Measurements from ENCODE around the gene KIAA0825. TPM values are rescaled to one million over a fixed set of nuclear protein-coding genes. Genes with fewer than 3 reads are reported as not detected.

The KIAA0825 gene
- polyA plus RNA-seq, 1 of the 3 experiments (the other 2 are of a cell fraction): 0.61 TPM

DNA sequence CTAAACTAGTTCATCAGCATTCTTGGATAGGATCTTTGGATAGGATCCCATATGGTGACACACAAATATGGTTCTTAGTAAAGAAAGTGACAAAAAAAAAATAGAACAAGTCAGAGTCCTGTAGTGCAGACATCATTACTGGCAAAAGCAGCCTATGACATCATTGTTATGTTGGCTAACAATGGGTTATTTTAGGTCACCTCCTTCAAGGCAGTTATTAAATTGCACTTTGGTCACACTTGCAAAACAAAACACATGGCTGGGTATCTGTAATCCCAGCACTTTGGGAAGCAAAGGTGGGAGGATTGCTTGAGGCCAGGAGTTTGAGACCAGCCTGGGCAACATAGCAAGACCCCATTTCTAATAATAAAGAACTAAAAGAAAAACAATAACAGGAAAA, 185.9 kb downstream of the KIAA0825 start:
- no peak for DNase-seq

DNA sequence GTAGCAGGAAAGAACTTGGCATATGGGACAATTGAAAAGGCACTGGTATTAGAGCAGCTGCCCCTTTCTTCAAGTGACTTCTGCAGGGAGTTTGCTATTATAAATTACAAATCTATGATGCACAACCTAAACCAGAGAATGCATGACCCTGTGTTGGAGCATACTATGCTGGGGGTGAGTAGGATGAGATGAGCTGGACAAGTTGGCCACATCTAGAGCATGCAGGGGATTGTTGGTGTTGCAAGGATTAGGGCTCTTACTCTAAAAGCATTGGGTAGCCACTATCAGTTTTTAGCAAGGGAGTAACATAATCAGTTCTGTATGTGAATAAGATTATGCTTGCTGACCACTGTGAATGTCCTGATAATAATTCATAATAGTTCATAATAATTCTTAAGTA, 186.7 kb downstream of the KIAA0825 start:
- TF ChIP-seq POLR2AphosphoS5 (IDR thresholded peaks at IDR 0.05; ENCODE audit: low read depth, low read length): no peak
- no peak for TF ChIP-seq EP300 (IDR thresholded peaks at IDR 0.05; ENCODE audit: borderline replicate concordance in 1 of 2, low read depth in 1 of 2, low read length in 1 of 2)
- TF ChIP-seq YY1 (IDR thresholded peaks at IDR 0.05; ENCODE audit: low read depth): no peak
- TF ChIP-seq, protein P1, sequence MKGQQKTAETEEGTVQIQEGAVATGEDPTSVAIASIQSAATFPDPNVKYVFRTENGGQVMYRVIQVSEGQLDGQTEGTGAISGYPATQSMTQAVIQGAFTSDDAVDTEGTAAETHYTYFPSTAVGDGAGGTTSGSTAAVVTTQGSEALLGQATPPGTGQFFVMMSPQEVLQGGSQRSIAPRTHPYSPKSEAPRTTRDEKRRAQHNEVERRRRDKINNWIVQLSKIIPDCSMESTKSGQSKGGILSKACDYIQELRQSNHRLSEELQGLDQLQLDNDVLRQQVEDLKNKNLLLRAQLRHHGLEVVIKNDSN (IDR thresholded peaks at IDR 0.05; ENCODE audit: borderline replicate concordance, low read depth): no peak
- no peak for TF ChIP-seq FOXJ3 (CRISPR knock-in tag; IDR thresholded peaks at IDR 0.05)
- H3K4me2 ChIP-seq: no peak overlapping the region
- no peak overlapping the region for H3K27ac ChIP-seq (ENCODE audit: low read depth in 2 of 2, low read length in 1 of 2)
- H3K36me3 ChIP-seq (replicated peaks in 1 of 2; ENCODE audit: control insufficient read depth in 1 of 2, insufficient read depth in 2 of 2, low read length in 1 of 2): no peaks in the 10 kb centered on the region
- no peaks in the 10 kb centered on the region for H3K27me3 ChIP-seq (ENCODE audit: insufficient read depth)
- no peaks in the 10 kb centered on the region for H3K79me2 ChIP-seq (ENCODE audit: insufficient read depth)
- H3K4me1 ChIP-seq (ENCODE audit: control insufficient read depth in 1 of 2, insufficient read depth in 2 of 2, low read depth in 1 of 2, low read length in 1 of 2): no peaks in the 10 kb centered on the region; a peak in 1 of 4 replicates
- H3K4me3 ChIP-seq (ENCODE audit: low read depth in 2 of 2, low read length in 1 of 2): no peak overlapping the region
- ChIA-PET CTCF (no interaction called here), POLR2A (no interaction called here)
- no peak overlapping the region for H2AFZ ChIP-seq (ENCODE audit: low read depth)
- no peaks in the 10 kb centered on the region for H3K9me3 ChIP-seq
- no peaks in the 10 kb centered on the region for H4K20me1 ChIP-seq (ENCODE audit: insufficient read depth)
- DNase-seq: no peak
- no peak overlapping the region for H3K9ac ChIP-seq
- no peaks in the 10 kb centered on the region for H3K9me2 ChIP-seq
- H3F3A ChIP-seq (replicated peaks; ENCODE audit: insufficient read depth): no peaks in the 10 kb centered on the region

More for the DNA sequence above, 185.9 kb downstream of the KIAA0825 start:
- Histone ChIP-seq H3K9me2 (no peaks in the 10 kb centered on the region), H3K27ac (ENCODE audit: low read depth in 2 of 2, low read length in 1 of 2) (no peak overlapping the region), H3K4me3 (ENCODE audit: low read depth in 2 of 2, low read length in 1 of 2) (no peak overlapping the region), H2AFZ (ENCODE audit: low read depth) (no peak overlapping the region), H3K4me2 (no peak overlapping the region), H3K36me3 (replicated peaks in 1 of 2; ENCODE audit: control insufficient read depth in 1 of 2, insufficient read depth in 2 of 2, low read length in 1 of 2) (no peaks in the 10 kb centered on the region), H3K9me3 (no peaks in the 10 kb centered on the region), H3F3A (replicated peaks; ENCODE audit: insufficient read depth) (no peaks in the 10 kb centered on the region), H3K79me2 (ENCODE audit: insufficient read depth) (no peaks in the 10 kb centered on the region), H3K27me3 (ENCODE audit: insufficient read depth) (no peaks in the 10 kb centered on the region), H3K9ac (no peak overlapping the region), H3K4me1 (ENCODE audit: control insufficient read depth in 1 of 2, insufficient read depth in 2 of 2, low read depth in 1 of 2, low read length in 1 of 2) (no peaks in the 10 kb centered on the region; a peak in 1 of 4 replicates), H4K20me1 (ENCODE audit: insufficient read depth) (no peaks in the 10 kb centered on the region)
- CTCF ChIA-PET: interaction anchor here (1.8 kb wide), 1 partner anchor 16 kb away, joined by 3 read pairs; no protein-coding TSS in a partner anchor
- POLR2A ChIA-PET: no interaction called here
- no peak for TF ChIP-seq NFIC (IDR thresholded peaks at IDR 0.05; ENCODE audit: borderline replicate concordance)

DNA sequence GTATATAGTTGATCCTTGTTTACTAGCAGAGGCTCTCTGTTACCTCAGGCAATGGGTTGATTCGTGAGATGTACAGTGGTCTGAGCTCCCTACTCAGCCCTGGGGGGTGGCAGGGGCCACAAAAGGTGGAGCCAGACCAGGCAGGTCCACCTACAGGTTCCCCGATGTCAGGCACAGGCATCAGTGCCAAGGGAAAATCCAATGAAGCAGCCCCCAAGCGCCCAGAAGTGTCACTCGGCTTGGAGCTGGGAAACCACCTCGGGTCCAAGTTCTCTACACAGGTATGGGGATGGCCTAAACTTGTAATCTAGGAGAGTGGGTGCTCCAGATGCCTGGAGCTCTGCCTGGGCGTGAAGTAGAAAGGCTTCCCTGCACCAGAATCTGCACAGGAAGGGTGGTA, 188.8 kb downstream of the KIAA0825 start:
- no peak overlapping the region for H3K27ac ChIP-seq (ENCODE audit: low read depth in 2 of 2, low read length in 1 of 2)
- no peaks in the 10 kb centered on the region for H4K20me1 ChIP-seq (ENCODE audit: insufficient read depth)
- no peaks in the 10 kb centered on the region for H3K79me2 ChIP-seq (ENCODE audit: insufficient read depth)
- no peaks in the 10 kb centered on the region for H3K9me2 ChIP-seq
- ChIA-PET POLR2A (no interaction called here), CTCF (no interaction called here)
- 66% methylated on average over 6 of the region's 6 CpGs for WGBS (ENCODE audit: low lambda C conversion rate)
- no peaks in the 10 kb centered on the region for H3K36me3 ChIP-seq (replicated peaks in 1 of 2; ENCODE audit: control insufficient read depth in 1 of 2, insufficient read depth in 2 of 2, low read length in 1 of 2)
- H2AFZ ChIP-seq (ENCODE audit: low read depth): no peak overlapping the region
- DNase-seq: no peak
- no peaks in the 10 kb centered on the region for H3K9me3 ChIP-seq
- no peaks in the 10 kb centered on the region; a peak in 1 of 4 replicates for H3K4me1 ChIP-seq (ENCODE audit: control insufficient read depth in 1 of 2, insufficient read depth in 2 of 2, low read depth in 1 of 2, low read length in 1 of 2)
- no peaks in the 10 kb centered on the region for H3K27me3 ChIP-seq (ENCODE audit: insufficient read depth)
- no peak overlapping the region for H3K9ac ChIP-seq
- no peak overlapping the region for H3K4me2 ChIP-seq
- no peaks in the 10 kb centered on the region for H3F3A ChIP-seq (replicated peaks; ENCODE audit: insufficient read depth)
- no peak overlapping the region for H3K4me3 ChIP-seq (ENCODE audit: low read depth in 2 of 2, low read length in 1 of 2)
- TF ChIP-seq, protein P2, sequence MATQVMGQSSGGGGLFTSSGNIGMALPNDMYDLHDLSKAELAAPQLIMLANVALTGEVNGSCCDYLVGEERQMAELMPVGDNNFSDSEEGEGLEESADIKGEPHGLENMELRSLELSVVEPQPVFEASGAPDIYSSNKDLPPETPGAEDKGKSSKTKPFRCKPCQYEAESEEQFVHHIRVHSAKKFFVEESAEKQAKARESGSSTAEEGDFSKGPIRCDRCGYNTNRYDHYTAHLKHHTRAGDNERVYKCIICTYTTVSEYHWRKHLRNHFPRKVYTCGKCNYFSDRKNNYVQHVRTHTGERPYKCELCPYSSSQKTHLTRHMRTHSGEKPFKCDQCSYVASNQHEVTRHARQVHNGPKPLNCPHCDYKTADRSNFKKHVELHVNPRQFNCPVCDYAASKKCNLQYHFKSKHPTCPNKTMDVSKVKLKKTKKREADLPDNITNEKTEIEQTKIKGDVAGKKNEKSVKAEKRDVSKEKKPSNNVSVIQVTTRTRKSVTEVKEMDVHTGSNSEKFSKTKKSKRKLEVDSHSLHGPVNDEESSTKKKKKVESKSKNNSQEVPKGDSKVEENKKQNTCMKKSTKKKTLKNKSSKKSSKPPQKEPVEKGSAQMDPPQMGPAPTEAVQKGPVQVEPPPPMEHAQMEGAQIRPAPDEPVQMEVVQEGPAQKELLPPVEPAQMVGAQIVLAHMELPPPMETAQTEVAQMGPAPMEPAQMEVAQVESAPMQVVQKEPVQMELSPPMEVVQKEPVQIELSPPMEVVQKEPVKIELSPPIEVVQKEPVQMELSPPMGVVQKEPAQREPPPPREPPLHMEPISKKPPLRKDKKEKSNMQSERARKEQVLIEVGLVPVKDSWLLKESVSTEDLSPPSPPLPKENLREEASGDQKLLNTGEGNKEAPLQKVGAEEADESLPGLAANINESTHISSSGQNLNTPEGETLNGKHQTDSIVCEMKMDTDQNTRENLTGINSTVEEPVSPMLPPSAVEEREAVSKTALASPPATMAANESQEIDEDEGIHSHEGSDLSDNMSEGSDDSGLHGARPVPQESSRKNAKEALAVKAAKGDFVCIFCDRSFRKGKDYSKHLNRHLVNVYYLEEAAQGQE (IDR thresholded peaks at IDR 0.05; ENCODE audit: low read depth, low read length): no peak
- TF ChIP-seq EP300 (IDR thresholded peaks at IDR 0.05; ENCODE audit: borderline replicate concordance in 1 of 2, low read depth in 1 of 2, low read length in 1 of 2) (no peak), RCOR1 (IDR thresholded peaks at IDR 0.05; ENCODE audit: low read length) (no peak), RXRA (IDR thresholded peaks at IDR 0.05; ENCODE audit: borderline replicate concordance, low read depth) (no peak), SMC3 (IDR thresholded peaks at IDR 0.05; ENCODE audit: low read depth, low read length) (no peak), GABPA (IDR thresholded peaks at IDR 0.05; ENCODE audit: low read depth) (no peak), FOSL2 (IDR thresholded peaks at IDR 0.05; ENCODE audit: borderline replicate concordance, low read depth) (no peak), EZH2phosphoT487 (IDR thresholded peaks at IDR 0.05; ENCODE audit: borderline replicate concordance, low read depth) (no peak)
- TF ChIP-seq, protein P3, sequence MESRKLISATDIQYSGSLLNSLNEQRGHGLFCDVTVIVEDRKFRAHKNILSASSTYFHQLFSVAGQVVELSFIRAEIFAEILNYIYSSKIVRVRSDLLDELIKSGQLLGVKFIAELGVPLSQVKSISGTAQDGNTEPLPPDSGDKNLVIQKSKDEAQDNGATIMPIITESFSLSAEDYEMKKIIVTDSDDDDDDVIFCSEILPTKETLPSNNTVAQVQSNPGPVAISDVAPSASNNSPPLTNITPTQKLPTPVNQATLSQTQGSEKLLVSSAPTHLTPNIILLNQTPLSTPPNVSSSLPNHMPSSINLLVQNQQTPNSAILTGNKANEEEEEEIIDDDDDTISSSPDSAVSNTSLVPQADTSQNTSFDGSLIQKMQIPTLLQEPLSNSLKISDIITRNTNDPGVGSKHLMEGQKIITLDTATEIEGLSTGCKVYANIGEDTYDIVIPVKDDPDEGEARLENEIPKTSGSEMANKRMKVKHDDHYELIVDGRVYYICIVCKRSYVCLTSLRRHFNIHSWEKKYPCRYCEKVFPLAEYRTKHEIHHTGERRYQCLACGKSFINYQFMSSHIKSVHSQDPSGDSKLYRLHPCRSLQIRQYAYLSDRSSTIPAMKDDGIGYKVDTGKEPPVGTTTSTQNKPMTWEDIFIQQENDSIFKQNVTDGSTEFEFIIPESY (IDR thresholded peaks at IDR 0.05; ENCODE audit: borderline replicate concordance, low read depth): no peak
- TF ChIP-seq, protein P4, sequence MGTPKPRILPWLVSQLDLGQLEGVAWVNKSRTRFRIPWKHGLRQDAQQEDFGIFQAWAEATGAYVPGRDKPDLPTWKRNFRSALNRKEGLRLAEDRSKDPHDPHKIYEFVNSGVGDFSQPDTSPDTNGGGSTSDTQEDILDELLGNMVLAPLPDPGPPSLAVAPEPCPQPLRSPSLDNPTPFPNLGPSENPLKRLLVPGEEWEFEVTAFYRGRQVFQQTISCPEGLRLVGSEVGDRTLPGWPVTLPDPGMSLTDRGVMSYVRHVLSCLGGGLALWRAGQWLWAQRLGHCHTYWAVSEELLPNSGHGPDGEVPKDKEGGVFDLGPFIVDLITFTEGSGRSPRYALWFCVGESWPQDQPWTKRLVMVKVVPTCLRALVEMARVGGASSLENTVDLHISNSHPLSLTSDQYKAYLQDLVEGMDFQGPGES (IDR thresholded peaks at IDR 0.05; ENCODE audit: low read depth, low read length): no peak
